SW480 (cell line): ENCODE results near the gene TMIGD1.

Experiments used
- DNase-seq: peaks from one replicate; pipeline ENCODE4 v3.0.0-alpha.2; 2016; ENCODE audit warnings: low spot score

The TMIGD1 gene

GRCh38 chr17:30333503-30334360 is at the start of gene TMIGD1:
Gene TMIGD1 (minus strand): TSS chr17:30334057. CDS start chr17:30332133, 1,924 bp downstream.
- no peak for DNase-seq

GRCh38 chr17:30382345-30382744 is 48.5 kb upstream of the TMIGD1 start:
- DNase-seq = no peak

- no peak for DNase-seq
Observed at GRCh38 chr17:30381340-30381659, 47.4 kb upstream of the TMIGD1 start.

- DNase-seq = no peak
Observed at GRCh38 chr17:30380643-30381339, 46.9 kb upstream of the TMIGD1 start.

- DNase-seq = peak; percentile 26
Observed at GRCh38 chr17:30379903-30380381, 46.1 kb upstream of the TMIGD1 start.

- DNase-seq = peak; percentile 38
Observed at GRCh38 chr17:30379303-30379902, 45.5 kb upstream of the TMIGD1 start.

- peak; percentile 90 for DNase-seq
Observed at GRCh38 chr17:30378825-30379302, 45.0 kb upstream of the TMIGD1 start, which contains the start of gene CPD. Gene CPD (plus strand): TSS chr17:30378927. CDS start chr17:30378981, 54 bp downstream.

GRCh38 chr17:30378241-30378824 is 44.5 kb upstream of the TMIGD1 start:
- DNase-seq = no peak

- no peak for DNase-seq
Observed at GRCh38 chr17:30377574-30378240, 43.9 kb upstream of the TMIGD1 start.

GRCh38 chr17:30376621-30377452 is 43.0 kb upstream of the TMIGD1 start:
- DNase-seq = peak; percentile 61

- no peak for DNase-seq
Observed at GRCh38 chr17:30375661-30376060, 41.8 kb upstream of the TMIGD1 start.

- peak; percentile 36 for DNase-seq
Observed at GRCh38 chr17:30372755-30373154, 38.9 kb upstream of the TMIGD1 start.

GRCh38 chr17:30369995-30370394 is 36.1 kb upstream of the TMIGD1 start:
- DNase-seq = no peak

GRCh38 chr17:30368912-30369720 is 35.3 kb upstream of the TMIGD1 start:
- no peak for DNase-seq

GRCh38 chr17:30366536-30366935 is 32.7 kb upstream of the TMIGD1 start:
- no peak for DNase-seq

GRCh38 chr17:30363715-30364202 is 29.9 kb upstream of the TMIGD1 start:
- DNase-seq = peak; percentile 40

- DNase-seq = no peak
Observed at GRCh38 chr17:30361766-30362279, 28.0 kb upstream of the TMIGD1 start.

GRCh38 chr17:30360086-30360808 is 26.4 kb upstream of the TMIGD1 start:
- DNase-seq = no peak
